ENCODE data around the gene CXCR6. TPM values are rescaled to one million over a fixed set of nuclear protein-coding genes. Genes with fewer than 3 reads are reported as not detected.

CXCR6 gene
- not detected in 2 replicates for total RNA-seq

GRCh38 chr3:45943207-45943846 is at the start of gene CXCR6:
CXCR6 (plus strand) TSS chr3:45943464; CDS start chr3:45946482, 3,018 bp downstream.

GRCh38 chr3:45995236-45996192 is 52.2 kb downstream of the CXCR6 start, which contains the start of gene FYCO1:
FYCO1 (minus strand) TSS chr3:45995824; CDS start chr3:45984910, 10,914 bp downstream.

Small RNA genes lying within 50 kb of the gene (small RNA-seq; reads per million reads assigned to genes)
- gene RF00019: not detected

Other genes with a start within 250 kb of the CXCR6 start
- gene SLC6A20, start 146.9 kb upstream of the CXCR6 start, total RNA-seq: not detected in 2 replicates
- 10.8 and 14.7 TPM in 2 replicates for gene LZTFL1, start 101.3 kb upstream of the CXCR6 start, total RNA-seq
- not detected in 2 replicates for gene CCR9, start 56.9 kb upstream of the CXCR6 start, total RNA-seq
- gene FYCO1, start 52.4 kb downstream of the CXCR6 start, total RNA-seq: 20.9 and 22.5 TPM in 2 replicates
- gene XCR1, start 84.0 kb downstream of the CXCR6 start, total RNA-seq: not detected in 2 replicates

All from vein endothelial cell (primary cell).